ENCODE results near the gene LRP1B.
"Not testable (repeated sequence)": the region's sequence is repeated elsewhere in the genome, so short reads cannot be mapped to it uniquely, and the experiment has no call there.

The LRP1B gene

DNA sequence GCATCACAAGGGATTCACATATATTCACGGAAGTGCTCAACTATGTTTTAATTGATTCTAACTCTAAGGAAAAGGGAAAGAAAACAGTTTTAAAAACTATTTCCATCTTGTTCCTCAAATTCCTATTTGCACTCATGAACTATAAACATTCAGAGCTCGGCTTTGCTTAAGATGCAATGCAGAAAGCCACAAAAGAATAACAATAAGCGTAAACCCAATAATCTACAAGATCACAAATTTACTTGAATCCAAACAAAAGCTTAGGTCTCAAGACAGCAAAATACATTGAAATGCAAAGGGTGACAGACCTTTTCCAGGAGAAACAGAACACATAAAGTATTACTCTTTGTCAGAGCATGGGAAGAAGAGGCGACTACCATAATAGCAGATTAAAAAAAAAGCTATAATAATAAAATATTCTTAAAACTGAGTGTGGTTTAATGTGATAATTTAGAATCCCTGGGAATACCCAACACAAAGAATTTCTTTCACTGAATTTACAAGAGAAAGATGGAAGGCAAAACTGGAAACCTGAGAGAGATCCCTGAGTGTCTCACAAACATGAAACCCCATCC lies 1094.9 kb downstream of the LRP1B start:
- no peak for DNase-seq (ENCODE audit: low read depth in 2 of 2)

GRCh38 chr2:141029428-141030078 lies 1101.3 kb downstream of the LRP1B start:
- no peak for DNase-seq (ENCODE audit: low read depth in 2 of 2)

DNA sequence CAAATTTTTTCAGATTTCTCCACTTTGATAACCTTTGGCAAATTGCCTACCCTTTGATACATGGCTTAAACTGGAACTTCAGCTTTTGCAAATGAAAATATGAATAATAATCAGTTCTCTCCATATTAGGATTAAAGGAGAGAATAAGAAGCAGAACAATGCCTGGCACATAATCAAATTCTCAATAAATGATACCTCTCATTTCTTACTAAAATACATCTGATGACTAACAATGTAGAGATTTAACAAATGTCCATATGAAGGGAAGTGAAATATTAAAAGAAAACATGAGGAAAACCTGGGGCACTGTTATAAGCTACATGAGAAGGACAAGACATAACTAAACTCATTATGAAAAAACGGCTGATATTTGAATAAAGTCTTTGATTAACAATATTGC lies 1103.6 kb downstream of the LRP1B start:
- DNase-seq (ENCODE audit: low read depth in 2 of 2): no peak

DNA sequence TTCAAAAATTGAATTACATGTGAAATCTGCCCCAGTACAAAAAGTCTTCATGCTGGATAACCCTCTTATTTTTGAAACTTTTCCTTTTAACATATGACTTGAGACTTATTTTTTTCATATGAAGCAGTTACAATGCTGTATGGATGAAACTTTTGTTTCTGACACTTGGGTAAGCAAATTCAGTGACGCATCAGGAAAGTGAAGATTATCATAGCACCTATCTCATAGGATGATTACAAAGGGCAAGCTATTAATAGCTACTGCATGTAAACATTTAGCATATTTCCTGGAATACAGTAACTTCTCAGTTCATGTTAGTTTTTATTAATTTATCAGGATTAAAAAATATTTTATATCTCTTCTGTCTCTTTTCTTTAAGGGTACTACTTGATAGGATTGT lies 1109.2 kb downstream of the LRP1B start:
- no peak for DNase-seq (ENCODE audit: low read depth in 2 of 2)

DNA sequence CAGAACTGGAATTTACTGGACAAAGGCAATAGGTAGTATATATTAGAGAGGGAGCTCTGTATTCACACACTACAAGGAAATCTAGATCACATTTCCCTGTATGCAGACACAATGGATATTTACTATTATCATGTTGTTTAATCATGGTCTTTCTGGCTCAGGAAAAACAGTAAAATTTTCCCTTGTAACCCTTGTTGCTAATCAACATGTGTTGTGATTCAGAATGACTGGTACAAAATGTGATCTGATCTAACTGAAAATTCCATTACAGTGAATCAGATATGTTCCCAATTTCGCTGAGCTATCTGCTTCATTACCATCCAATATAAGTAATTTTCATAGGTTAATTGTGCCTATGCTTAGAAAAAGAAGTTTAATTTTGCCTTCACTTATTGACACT lies 1109.7 kb downstream of the LRP1B start:
- DNase-seq (ENCODE audit: low read depth in 2 of 2): no peak

GRCh38 chr2:141020346-141020745 lies 1110.5 kb downstream of the LRP1B start:
- no peak for DNase-seq (ENCODE audit: low read depth in 2 of 2)

- DNase-seq (ENCODE audit: low read depth in 2 of 2): no peak
These were observed 1115.3 kb downstream of the LRP1B start for GRCh38 chr2:141015341-141016047.

- DNase-seq (ENCODE audit: low read depth in 2 of 2): no peak
These were observed 1126.7 kb downstream of the LRP1B start for GRCh38 chr2:141003967-141004657.

GRCh38 chr2:141001750-141002149 lies 1129.1 kb downstream of the LRP1B start:
- no peak for DNase-seq (ENCODE audit: low read depth in 2 of 2)

- DNase-seq (ENCODE audit: low read depth in 2 of 2): no peak
These were observed 1132.2 kb downstream of the LRP1B start for GRCh38 chr2:140998577-140998976.

DNA sequence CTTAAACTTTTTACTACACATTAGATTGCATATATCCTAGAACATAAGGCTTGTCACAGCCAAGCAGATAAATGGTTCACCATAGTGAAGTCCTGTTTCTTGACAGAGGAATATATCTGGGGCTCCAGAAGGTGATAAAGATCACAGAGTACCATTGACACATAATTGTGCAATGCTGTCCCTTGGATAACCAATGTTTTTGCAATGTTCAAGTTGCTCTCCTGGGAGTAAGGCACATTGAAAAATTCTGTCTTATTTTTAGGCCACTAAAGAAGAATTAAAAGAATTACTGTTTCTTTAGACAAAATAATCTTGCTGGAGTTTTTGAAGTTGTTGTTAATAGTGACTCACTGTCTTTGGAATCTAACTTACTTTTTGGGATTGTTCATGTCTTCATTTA lies 1132.8 kb downstream of the LRP1B start:
- DNase-seq (ENCODE audit: low read depth in 2 of 2): no peak

- DNase-seq (ENCODE audit: low read depth in 2 of 2): no peak
These were observed 1136.0 kb downstream of the LRP1B start for GRCh38 chr2:140994856-140995255.

DNA sequence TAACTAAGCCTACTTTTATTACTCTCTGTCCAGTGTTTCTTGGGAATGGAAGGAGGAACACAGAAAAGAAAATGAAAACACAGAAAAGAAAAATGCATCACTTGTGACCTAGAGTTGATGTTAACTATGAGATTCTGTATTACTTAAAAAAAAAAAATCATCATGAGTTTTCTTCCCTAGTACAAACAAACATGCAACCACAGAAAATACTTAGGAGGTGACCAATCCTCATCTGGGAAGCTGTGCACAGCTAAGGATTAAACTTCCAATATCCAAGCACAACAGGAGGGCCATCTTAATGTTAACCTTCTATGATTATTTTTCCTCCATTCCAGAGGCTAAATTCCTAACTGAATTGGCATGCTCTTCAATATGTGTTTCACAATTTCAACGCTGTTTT lies 1140.4 kb downstream of the LRP1B start:
- DNase-seq (ENCODE audit: low read depth in 2 of 2): no peak

- no peak for DNase-seq (ENCODE audit: low read depth in 2 of 2)
These were observed 1142.2 kb downstream of the LRP1B start for GRCh38 chr2:140988597-140988996.

- no peak for DNase-seq (ENCODE audit: low read depth in 2 of 2)
These were observed 1144.4 kb downstream of the LRP1B start for GRCh38 chr2:140986456-140986855.

- no peak for DNase-seq (ENCODE audit: low read depth in 2 of 2)
These were observed 1155.6 kb downstream of the LRP1B start for GRCh38 chr2:140975237-140975636.

GRCh38 chr2:140972724-140973123 lies 1158.1 kb downstream of the LRP1B start:
- no peak for DNase-seq (ENCODE audit: low read depth in 2 of 2)

DNA sequence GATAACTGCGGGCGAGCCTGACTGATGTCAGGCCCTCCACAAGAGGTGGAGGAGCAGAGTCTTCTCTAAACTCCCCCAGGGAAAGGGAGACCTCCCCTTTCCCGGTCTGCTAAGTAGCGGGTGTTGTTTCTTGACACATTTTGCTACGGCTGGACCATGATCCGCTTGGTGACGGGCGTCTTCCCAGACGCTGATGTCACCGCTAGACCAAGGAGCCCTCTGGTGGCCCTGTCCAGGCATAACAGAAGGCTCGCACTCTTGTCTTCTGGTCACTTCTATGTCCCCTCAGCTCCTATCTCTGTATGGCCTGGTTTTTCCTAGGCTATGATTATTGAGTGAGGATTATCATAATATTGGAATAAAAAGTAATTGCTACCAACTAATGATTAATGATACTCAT lies 1166.5 kb downstream of the LRP1B start:
- DNase-seq (ENCODE audit: low read depth in 2 of 2): not testable (repeated sequence)

DNA sequence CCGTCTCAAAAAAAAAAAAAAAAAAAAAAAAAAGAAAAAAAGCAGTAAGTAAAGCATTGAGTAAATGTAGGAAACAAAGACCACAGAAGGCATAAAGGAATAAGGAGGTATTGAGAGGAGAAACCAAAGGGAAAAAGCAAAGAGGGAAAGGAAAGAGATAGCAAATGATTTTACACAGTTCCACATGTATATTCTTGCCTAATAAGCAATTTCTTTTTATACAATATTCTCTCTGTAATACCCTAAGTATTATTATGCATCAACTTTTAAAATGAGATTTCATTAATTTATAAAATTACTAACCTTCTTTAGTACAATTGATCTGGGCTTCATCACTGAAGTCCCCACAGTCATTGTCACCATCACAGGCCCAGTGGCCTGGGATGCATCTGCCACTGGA lies 1180.9 kb downstream of the LRP1B start:
- no peak for DNase-seq (ENCODE audit: low read depth in 2 of 2)

DNA sequence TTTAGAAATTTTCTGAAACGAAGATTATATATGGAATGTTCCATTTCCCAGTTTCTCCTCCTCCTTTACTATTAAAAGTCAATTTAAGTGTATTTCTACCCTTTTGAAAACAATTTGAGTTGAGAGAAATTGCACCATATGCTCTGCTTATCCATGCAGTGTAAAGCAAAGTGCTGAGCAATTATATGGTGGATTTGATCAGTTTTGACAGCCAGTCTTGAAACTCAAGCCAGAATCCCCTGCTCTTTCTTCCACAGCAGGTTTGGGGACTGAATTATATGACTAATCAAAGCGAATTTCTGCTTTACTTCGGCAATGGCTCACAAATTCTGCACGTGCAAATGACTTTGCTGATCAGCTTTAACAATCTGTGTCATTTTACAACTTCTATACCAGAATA lies 1183.6 kb downstream of the LRP1B start:
- DNase-seq (ENCODE audit: low read depth in 2 of 2): no peak

DNA sequence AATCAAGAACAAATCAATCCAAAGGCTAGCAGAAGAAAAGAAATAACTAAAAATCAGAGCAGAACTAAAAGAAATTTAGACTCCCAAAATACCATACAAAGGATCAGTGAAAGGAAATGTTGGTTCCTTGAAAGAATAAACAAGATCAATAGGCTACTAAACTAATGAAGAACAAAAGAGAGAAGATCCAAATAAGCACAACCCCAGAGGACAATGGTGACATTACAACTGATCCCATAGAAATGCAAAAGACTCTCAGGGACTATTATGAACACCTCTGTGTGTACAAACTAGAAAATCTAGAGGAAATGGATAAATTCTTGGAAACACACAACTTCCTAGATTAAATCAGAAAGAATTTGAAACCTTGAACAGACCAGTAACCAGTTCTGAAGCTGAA lies 1186.9 kb downstream of the LRP1B start:
- DNase-seq (ENCODE audit: low read depth in 2 of 2): no peak

- DNase-seq (ENCODE audit: low read depth in 2 of 2): no peak
These were observed 1188.5 kb downstream of the LRP1B start for GRCh38 chr2:140942284-140942683.

DNA sequence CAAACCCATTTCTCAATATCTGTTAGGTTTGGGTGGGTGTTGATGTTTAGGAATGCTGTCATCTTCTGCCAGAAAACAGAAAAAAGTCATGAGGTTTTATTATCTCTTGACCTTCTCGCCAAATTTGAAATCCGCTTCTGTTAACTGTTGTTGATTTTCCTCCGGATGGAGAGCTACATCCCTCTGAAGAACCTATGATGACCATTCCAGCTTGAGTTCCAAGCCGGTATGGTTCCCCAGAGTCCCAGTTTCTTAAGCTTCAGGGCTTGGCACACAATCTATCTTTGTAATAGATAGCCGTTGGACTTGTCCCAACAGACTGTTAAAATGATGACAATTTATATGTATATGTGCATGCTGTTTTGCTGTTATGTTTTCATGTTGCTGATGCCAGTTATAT lies 1201.0 kb downstream of the LRP1B start:
- no peak for DNase-seq (ENCODE audit: low read depth in 2 of 2)

Data from stimulated activated CD8-positive, alpha-beta memory T cell treated with anti-CD3 and anti-CD28 coated beads, Interleukin-7, amount 100 ng/mL, for 4 hours (primary cell).